HL-60 (cell line): ENCODE results near the gene IL23R.

Experiments used
- DNase-seq, 2 experiments: peaks; one replicate each; pipeline ENCODE4 v3.0.0-alpha.2; 2010 to 2020; ENCODE audit warnings: low read depth in 1 of 2, low spot score in 1 of 2
- H3K27ac ChIP-seq: fragments of 250-450 bp; sonication (Bioruptor Pico); replicated peaks from 2 replicates; pipeline ENCODE4 v1.5.1; 2020; ENCODE audit warnings: mild to moderate bottlenecking, moderate library complexity
- H3K27me3 ChIP-seq: fragments of 250-450 bp; sonication (Bioruptor Pico); 2 replicates; pipeline ENCODE4 v1.5.1; 2021; ENCODE audit warnings: mild to moderate bottlenecking, moderate library complexity; ENCODE audit not compliant: insufficient read depth, poor library complexity, severe bottlenecking
- H3K4me3 ChIP-seq: replicated peaks from 2 replicates; pipeline ENCODE4 v1.5.1; 2011; ENCODE audit warnings: mild to moderate bottlenecking, control low read depth, low read length; ENCODE audit not compliant: insufficient read depth
- CTCF ChIP-seq: IDR thresholded peaks from one replicate; pipeline ENCODE4 v1.5.1; 2011; ENCODE audit warnings: low read length, control low read depth, inconsistent platforms; ENCODE audit not compliant: insufficient read depth
- GABPA ChIP-seq: IDR thresholded peaks from 2 replicates; pipeline ENCODE4 v1.6.1; 2012; ENCODE audit warnings: low read depth
- POLR2AphosphoS5 ChIP-seq: IDR thresholded peaks from 2 replicates; pipeline ENCODE4 v1.6.1; 2012; ENCODE audit warnings: low read depth
- SPI1 ChIP-seq: IDR thresholded peaks from 2 replicates; pipeline ENCODE4 v1.6.1; 2012; ENCODE audit warnings: low read depth, mild to moderate bottlenecking, borderline replicate concordance
- TF ChIP-seq, protein P1 (sequence below): IDR thresholded peaks from 2 replicates; pipeline ENCODE4 v1.6.1; 2012; ENCODE audit warnings: low read depth; ENCODE audit not compliant: insufficient replicate concordance

IL23R gene

GRCh38 chr1:67174716-67175284 lies 8.5 kb downstream of the IL23R start:
- no peak overlapping the region for H3K4me3 ChIP-seq
- no peaks in the 10 kb centered on the region for H3K27me3 ChIP-seq
- DNase-seq: no peak
- TF ChIP-seq GABPA (no peak), SPI1 (no peak), CTCF (no peak), POLR2AphosphoS5 (no peak)
- TF ChIP-seq, protein P1, sequence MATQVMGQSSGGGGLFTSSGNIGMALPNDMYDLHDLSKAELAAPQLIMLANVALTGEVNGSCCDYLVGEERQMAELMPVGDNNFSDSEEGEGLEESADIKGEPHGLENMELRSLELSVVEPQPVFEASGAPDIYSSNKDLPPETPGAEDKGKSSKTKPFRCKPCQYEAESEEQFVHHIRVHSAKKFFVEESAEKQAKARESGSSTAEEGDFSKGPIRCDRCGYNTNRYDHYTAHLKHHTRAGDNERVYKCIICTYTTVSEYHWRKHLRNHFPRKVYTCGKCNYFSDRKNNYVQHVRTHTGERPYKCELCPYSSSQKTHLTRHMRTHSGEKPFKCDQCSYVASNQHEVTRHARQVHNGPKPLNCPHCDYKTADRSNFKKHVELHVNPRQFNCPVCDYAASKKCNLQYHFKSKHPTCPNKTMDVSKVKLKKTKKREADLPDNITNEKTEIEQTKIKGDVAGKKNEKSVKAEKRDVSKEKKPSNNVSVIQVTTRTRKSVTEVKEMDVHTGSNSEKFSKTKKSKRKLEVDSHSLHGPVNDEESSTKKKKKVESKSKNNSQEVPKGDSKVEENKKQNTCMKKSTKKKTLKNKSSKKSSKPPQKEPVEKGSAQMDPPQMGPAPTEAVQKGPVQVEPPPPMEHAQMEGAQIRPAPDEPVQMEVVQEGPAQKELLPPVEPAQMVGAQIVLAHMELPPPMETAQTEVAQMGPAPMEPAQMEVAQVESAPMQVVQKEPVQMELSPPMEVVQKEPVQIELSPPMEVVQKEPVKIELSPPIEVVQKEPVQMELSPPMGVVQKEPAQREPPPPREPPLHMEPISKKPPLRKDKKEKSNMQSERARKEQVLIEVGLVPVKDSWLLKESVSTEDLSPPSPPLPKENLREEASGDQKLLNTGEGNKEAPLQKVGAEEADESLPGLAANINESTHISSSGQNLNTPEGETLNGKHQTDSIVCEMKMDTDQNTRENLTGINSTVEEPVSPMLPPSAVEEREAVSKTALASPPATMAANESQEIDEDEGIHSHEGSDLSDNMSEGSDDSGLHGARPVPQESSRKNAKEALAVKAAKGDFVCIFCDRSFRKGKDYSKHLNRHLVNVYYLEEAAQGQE: no peak
- no peak overlapping the region for H3K27ac ChIP-seq

- no peak for TF ChIP-seq GABPA
- no peak for TF ChIP-seq POLR2AphosphoS5
- no peak for TF ChIP-seq CTCF
- no peak for TF ChIP-seq SPI1
- TF ChIP-seq, protein P1: no peak
- Histone ChIP-seq H3K4me3 (no peak overlapping the region), H3K27ac (no peak overlapping the region), H3K27me3 (no peaks in the 10 kb centered on the region)
- DNase-seq: no peak
These were observed 9.4 kb downstream of the IL23R start for GRCh38 chr1:67175530-67176087.

GRCh38 chr1:67184838-67185421 lies 18.7 kb downstream of the IL23R start:
- DNase-seq: no peak
- no peak overlapping the region for H3K27ac ChIP-seq
- no peak for TF ChIP-seq GABPA
- TF ChIP-seq SPI1: no peak
- TF ChIP-seq CTCF: no peak
- TF ChIP-seq, protein P1: no peak
- TF ChIP-seq POLR2AphosphoS5: no peak
- no peak overlapping the region for H3K4me3 ChIP-seq
- no peaks in the 10 kb centered on the region for H3K27me3 ChIP-seq
